ENCODE results near the gene PRR5.

PRR5 gene

DNA sequence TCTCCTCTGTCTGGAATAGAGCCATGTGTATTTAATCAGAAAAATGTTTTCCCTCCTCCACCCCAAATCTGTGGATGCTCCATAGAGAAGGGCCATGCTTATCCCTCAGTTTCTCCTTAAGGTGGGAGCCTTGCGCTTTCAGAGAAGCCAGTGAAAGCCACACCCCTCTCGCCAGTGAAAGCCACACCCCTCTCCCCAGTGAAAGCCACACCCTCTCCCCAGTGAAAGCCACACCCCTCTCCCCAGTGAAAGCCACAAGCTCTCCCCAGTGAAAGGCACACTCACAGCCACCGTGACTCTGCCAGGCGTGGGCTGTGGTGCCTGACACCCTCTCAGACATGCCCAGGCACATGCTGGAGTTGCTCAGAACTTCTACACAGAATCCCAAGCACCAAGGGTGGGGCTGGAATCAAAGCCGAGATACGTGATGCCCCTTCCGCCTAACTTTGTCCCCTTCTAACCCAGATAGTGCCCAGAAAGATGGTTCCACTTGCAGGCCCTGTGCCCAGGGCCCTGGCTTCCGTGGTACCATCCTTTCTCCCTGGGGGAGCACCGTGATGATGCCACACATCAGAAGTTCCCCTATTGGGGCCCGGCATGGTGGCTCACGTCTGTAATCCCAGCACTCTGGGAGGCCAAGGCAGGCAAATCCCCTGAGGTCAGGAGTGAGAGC is 16.5 kb upstream of the PRR5 start:
- DNase-seq (ENCODE audit: low read depth) = peak; percentile 99
- no peak for TF ChIP-seq CTCF (IDR thresholded peaks at IDR 0.05; ENCODE audit: insufficient read depth, low read depth, low read length, missing control alignments)
- H3K4me3 ChIP-seq (ENCODE audit: low read length) = no peak overlapping the region

DNA sequence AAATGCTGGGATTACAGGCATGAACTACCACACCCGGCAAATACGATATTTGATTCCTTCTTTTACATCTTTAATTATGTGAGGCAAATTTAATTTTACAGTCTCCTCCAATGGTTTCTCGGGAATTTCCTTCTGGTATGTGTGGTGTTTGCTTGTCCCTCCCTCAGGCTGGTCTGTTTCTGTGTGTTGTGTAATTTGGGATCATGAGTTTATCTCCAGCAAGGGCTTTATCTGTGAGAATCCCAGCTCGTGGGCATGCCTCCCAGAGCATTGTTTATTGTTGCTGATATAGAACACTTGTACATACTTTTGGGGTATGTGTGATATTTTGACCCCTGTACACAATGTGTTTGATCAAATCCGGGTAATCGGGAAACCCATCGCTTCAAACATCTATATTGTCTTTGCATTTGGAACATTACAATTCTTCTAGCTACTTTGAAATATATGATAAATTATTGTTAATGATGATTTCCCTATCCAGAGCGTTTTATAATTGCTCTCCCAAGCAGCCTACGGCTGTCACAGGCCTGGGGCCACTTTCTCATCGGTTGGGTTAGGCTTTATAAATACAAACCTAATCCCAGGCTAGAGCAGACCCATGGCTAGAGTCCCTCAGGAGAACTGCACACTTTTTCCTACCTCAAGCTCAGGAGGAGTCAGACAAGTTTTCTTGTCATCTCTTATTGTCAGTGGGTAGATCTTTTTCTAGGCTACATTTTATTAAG is 15.0 kb upstream of the PRR5 start:
- H3K4me3 ChIP-seq (ENCODE audit: low read length) = no peak overlapping the region
- TF ChIP-seq CTCF (IDR thresholded peaks at IDR 0.05; ENCODE audit: insufficient read depth, low read depth, low read length, missing control alignments) = no peak
- peak; percentile 28 for DNase-seq (ENCODE audit: low read depth)

DNA sequence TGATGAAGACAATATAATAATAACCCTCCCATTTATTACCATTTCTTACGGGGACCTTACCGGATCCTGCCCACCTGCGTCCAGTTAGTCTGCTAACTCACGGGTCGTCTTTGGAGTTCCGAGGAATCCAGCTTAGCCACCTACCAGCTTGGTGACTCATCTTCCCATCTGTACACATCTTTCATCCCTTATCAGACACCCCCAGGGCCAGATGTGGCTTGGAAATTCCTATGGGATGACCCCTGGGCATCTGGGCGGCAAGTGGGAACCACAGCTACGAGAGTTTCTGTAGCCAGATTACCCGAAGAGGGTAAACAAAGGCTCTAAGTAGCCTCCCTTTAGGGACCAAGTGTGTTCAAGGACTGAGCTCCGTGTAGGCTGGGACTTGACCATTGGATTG is 12.8 kb upstream of the PRR5 start:
- TF ChIP-seq CTCF (IDR thresholded peaks at IDR 0.05; ENCODE audit: insufficient read depth, low read depth, low read length, missing control alignments) = no peak
- DNase-seq (ENCODE audit: low read depth) = peak; percentile 74
- H3K4me3 ChIP-seq (ENCODE audit: low read length) = no peak overlapping the region

DNA sequence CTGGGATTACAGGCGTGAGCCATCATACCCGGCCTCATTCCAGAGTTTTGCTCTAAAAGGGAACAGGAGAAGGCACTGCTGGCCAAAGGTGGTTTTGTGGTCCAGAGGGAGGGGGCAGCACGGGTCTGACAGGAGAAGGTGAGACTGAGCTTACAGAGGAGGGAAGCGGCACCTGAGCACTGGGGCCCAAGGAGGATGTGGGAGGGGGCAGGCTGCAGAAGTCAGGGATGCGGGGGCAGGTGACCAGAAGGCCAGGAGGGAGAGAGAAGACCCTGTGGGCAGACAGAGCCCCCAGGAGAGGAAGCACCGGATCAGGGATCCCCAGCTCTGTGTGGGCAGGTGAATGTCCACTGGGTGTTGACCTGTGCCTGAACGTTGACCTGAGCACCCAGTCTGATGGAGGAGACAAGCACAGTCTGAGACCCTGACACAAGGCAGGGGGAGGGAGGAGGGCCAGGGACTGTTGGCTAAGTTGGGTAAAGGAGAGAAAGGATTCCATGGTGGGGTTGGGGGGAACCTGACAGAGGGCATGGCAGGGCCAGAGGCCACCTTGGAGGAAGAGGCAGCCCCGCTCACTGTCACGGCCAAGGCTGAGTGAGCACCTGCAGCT is 12.0 kb upstream of the PRR5 start:
- no peak for DNase-seq (ENCODE audit: low read depth)
- H3K4me3 ChIP-seq (ENCODE audit: low read length) = no peak overlapping the region
- no peak for TF ChIP-seq CTCF (IDR thresholded peaks at IDR 0.05; ENCODE audit: insufficient read depth, low read depth, low read length, missing control alignments)

GRCh38 chr22:44691796-44692661 is 10.0 kb upstream of the PRR5 start:
- no peak for TF ChIP-seq CTCF (IDR thresholded peaks at IDR 0.05; ENCODE audit: insufficient read depth, low read depth, low read length, missing control alignments)

GRCh38 chr22:44692662-44693007 is 9.4 kb upstream of the PRR5 start:
- no peak overlapping the region for H3K4me3 ChIP-seq (ENCODE audit: low read length)
- no peak for DNase-seq (ENCODE audit: low read depth)
- no peak for TF ChIP-seq CTCF (IDR thresholded peaks at IDR 0.05; ENCODE audit: insufficient read depth, low read depth, low read length, missing control alignments)

More at GRCh38 chr22:44691796-44692661, 10.0 kb upstream of the PRR5 start:
- H3K4me3 ChIP-seq (ENCODE audit: low read length) = no peak overlapping the region
- peak; percentile 83 for DNase-seq (ENCODE audit: low read depth)

Measured in epithelial cell of esophagus (primary cell).